Activated naive CD4-positive, alpha-beta T cell treated with anti-CD3 and anti-CD28 coated beads, Interleukin-2, amount 50 U/mL, for 24 hours (primary cell): Measurements from ENCODE around the gene SNX17.

Experiments
- H3K27ac Mint-ChIP-seq: one replicate; pipeline ENCODE4 v1.8.0; 2021; ENCODE audit warnings: mild to moderate bottlenecking, mixed read lengths
- H3K27me3 Mint-ChIP-seq: one replicate; pipeline ENCODE4 v1.8.0; 2021; ENCODE audit warnings: mixed read lengths
- H3K36me3 Mint-ChIP-seq: one replicate; pipeline ENCODE4 v1.8.0; 2021; ENCODE audit warnings: mixed read lengths
- H3K4me1 Mint-ChIP-seq: one replicate; pipeline ENCODE4 v1.8.0; 2021; ENCODE audit warnings: mixed read lengths
- H3K4me3 Mint-ChIP-seq: one replicate; pipeline ENCODE4 v1.8.0; 2021; ENCODE audit warnings: mild to moderate bottlenecking, mixed read lengths
- H3K9me3 Mint-ChIP-seq: one replicate; pipeline ENCODE4 v1.8.0; 2021; ENCODE audit warnings: mixed read lengths

The SNX17 gene

DNA sequence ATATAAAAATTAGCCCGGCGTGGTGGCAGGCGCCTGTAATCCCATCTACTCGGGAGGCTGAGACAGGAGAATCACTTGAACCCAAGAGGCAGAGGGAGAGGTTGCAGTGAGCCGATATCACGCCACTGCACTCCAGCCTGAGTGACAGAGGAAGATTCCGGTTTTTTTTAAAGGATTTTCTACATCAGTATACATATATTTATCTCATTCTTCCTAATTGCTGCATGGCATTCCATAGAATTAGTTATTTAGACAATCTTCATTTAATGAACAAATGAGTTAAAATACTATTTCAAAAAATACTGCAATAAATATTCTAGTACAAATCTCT lies 15.9 kb upstream of the SNX17 start:
- Mint-ChIP-seq H3K4me1 (peaks cover 67% of the 10 kb centered on the region), H3K4me3 (peak overlapping the region; percentile 38)

DNA sequence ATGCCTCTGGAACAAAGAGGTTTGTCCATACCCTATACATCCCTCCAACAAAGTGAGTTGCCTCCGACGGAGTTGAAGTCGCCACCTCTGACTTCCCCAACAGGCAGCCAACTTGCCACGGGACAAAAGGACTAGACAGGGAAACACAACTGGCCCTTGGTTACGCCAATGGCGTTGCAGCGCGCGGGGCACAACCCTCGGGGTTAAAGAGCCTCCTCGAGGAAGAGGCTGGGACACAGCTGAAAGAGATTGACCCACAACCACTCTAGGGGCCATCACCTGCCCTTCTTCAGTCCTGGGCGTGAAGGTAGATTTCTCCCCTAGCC lies 14.4 kb upstream of the SNX17 start:
- peak overlapping the region; percentile 99 for H3K27ac Mint-ChIP-seq
- H3K27me3 Mint-ChIP-seq = no peaks in the 10 kb centered on the region
- peak overlapping the region; percentile 98 for H3K4me3 Mint-ChIP-seq
- H3K4me1 Mint-ChIP-seq = peaks cover 60% of the 10 kb centered on the region
- H3K36me3 Mint-ChIP-seq = peaks cover 5% of the 10 kb centered on the region
- no peaks in the 10 kb centered on the region for H3K9me3 Mint-ChIP-seq

More for the DNA sequence above, 15.9 kb upstream of the SNX17 start:
- no peak overlapping the region for H3K27ac Mint-ChIP-seq
- H3K36me3 Mint-ChIP-seq = peaks cover 5% of the 10 kb centered on the region
- no peaks in the 10 kb centered on the region for H3K9me3 Mint-ChIP-seq
- H3K27me3 Mint-ChIP-seq = no peaks in the 10 kb centered on the region

DNA sequence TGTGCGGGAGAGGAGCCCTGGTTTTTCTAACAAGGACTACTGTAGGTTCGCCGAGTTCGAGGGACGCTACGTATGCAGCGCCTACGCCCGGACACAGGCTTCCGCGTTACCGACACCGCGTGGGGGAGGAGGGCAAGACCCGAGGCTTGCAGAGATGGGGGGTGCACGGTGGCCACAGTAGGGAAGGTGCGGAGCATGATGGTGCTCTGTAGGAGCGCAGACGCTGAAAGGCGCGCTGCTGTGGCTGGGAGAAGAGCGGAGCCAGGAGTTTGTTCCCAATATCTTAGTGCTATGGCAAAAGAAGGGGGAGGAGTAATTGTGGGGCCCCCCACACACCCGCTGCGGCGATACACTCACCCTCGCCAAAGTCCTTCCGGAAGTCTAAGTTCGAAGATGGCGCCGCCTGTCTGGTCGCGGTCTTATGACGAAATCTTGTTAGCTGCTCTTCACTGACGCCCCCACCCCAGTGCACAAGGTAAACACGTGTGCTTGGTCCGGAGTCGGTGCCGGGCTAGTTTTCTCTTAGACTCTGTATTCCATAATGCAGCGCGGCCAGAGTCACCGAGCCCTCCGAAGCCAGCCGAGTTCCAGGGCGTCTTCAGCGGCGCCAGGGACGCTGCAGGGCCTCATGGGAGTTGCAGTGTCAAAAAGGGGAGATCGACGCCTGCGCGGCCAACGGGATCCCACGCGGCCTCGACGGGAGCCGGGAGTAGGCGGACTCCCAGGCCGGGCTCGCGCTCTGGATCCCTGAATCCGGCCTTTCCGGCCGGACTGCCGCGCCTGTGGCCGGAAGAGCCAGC lies 13.8 kb upstream of the SNX17 start, which contains the start of gene GTF3C2:
Gene GTF3C2 (minus strand): TSS at position 383 of the 800 bp plus-strand sequence. CDS start 13,210 bp downstream, outside the sequence.
- peaks cover 5% of the 10 kb centered on the region for H3K36me3 Mint-ChIP-seq
- peaks cover 56% of the 10 kb centered on the region for H3K4me1 Mint-ChIP-seq
- peak within 1 kb of the TSS; percentile 98 for H3K4me3 Mint-ChIP-seq
- H3K9me3 Mint-ChIP-seq = no peaks in the 10 kb centered on the region
- no peaks in the 10 kb centered on the region for H3K27me3 Mint-ChIP-seq
- peak within 1 kb of the TSS; percentile 99 for H3K27ac Mint-ChIP-seq

DNA sequence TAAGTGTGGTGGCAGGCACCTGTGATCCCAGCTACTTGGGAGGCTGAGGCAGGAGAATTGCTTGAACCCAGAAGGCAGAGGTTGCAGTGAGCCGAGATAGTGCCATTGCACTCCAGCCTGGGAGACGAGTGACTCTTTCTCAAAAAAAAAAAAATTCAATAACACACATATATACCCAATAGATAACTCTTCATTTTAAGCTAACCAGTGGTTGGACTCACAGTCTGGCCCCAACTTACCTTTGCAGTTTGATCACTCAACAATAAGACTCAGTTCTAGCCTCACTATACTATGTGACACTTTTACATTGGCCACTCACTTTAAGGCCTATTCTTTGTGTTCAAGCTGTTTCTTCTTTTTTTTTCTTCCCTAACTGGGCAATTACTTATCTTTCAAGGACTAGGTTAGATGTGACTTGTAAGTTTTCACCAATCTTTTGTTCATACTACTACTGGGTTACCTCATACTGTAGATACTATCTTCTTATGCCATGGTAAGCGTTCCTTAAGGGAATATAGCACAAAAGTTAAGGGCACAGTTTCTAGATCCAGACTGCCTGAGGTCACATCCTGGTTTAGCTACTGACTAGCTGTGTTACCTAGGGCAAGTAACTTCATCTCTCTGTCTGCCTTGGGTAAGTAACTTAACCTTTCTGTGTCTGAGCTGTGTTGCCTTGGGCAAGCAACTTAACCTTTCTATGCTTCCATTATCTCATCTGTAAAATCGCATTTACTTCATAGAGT lies 7.6 kb upstream of the SNX17 start:
- H3K9me3 Mint-ChIP-seq = no peaks in the 10 kb centered on the region
- H3K27ac Mint-ChIP-seq = no peak overlapping the region
- H3K36me3 Mint-ChIP-seq = peaks cover 12% of the 10 kb centered on the region
- no peak overlapping the region for H3K4me3 Mint-ChIP-seq
- peaks cover 9% of the 10 kb centered on the region for H3K4me1 Mint-ChIP-seq
- H3K27me3 Mint-ChIP-seq = no peaks in the 10 kb centered on the region

DNA sequence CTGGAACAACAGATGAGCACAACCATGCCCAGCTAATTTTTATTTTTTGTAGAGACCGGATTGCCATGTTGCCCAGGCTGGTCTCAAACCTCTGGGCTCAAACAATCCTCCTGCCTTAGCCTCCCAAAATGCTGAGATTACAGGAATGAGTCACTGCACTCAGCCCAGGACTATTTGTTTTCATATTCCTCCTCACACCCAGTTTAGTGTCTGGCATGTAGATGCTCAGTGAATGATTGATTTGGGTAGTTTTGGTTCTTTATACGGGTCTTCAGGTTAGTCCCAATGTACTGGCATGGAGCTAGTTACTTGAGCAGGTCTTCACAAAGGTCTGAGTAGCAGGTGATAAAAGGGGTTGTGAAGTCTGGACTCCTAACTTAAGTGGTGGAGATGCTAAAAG lies 6.5 kb upstream of the SNX17 start:
- Mint-ChIP-seq H3K27me3 (no peaks in the 10 kb centered on the region), H3K4me1 (peaks cover 5% of the 10 kb centered on the region), H3K36me3 (peaks cover 10% of the 10 kb centered on the region), H3K27ac (no peak overlapping the region), H3K9me3 (no peaks in the 10 kb centered on the region), H3K4me3 (no peak overlapping the region)

DNA sequence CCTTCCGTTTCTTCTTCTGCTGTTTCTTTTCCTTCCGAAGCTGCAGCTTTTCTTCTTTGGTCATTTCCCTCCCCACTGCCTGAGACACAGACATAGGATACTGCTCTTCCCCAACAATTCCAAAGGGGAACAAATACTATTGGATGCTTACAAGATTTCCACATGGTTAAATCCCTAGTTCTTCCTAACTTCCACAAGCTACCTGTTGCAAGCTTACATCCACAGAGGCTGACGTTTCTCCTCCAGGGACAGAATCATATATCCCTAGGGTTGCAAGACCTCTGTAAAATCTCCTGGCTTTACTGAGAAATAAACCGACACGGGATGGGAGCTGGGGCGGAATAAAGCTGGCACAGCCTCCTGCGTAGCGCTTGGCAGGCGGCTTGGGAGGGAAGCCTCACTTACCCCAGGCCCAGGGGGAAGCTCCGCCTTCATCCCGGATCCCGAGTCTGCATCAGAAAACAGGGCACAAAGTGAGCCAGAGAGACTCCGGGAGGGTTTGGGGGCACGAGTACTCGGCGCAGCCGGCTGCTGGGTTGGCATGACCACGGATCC lies 868 bp upstream of the SNX17 start:
- peaks cover 35% of the 10 kb centered on the region for H3K4me1 Mint-ChIP-seq
- no peaks in the 10 kb centered on the region for H3K27me3 Mint-ChIP-seq
- peak overlapping the region; percentile 81 for H3K27ac Mint-ChIP-seq
- no peaks in the 10 kb centered on the region for H3K9me3 Mint-ChIP-seq
- peak overlapping the region; percentile 89 for H3K4me3 Mint-ChIP-seq
- peaks cover 25% of the 10 kb centered on the region for H3K36me3 Mint-ChIP-seq

DNA sequence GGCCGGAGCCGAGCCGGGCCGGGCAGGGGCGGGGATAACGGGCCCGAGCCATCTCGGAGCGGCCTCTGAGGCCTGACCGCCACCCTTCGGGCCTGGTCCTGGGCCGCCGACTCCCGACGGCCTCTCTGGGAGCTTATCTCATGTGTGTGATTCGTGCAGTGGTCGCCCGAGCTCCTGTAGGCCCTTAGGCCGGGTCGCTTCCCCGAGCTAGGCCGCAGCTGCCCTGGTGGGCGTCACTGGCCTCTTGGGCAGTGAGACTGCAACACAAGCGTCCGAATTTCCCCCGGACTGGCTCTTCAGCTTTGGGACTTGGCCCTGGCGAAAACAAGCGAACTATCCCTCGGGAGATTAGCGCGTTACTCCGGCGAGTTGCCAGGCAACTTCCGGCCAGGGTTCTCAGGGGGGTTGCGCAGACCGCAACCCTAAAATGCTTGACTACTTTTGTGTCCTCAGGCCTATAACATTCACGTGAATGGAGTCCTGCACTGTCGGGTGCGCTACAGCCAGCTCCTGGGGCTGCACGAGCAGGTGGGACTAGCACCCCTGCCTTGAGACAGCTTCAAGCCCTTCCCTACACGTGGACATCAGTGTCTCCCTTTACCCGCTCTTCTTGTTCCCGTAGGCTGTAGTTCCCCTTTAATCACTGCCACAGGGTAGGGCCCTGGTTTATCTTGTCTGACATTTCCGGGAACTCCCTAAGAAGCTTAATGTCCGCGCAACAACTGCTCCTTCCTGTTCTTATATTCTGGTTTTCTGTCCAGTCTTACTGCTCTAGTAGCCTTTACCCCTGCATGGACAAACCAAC lies 602 bp downstream of the SNX17 start:
- peak overlapping the region; percentile 98 for H3K27ac Mint-ChIP-seq
- H3K27me3 Mint-ChIP-seq = no peaks in the 10 kb centered on the region
- H3K4me1 Mint-ChIP-seq = peaks cover 41% of the 10 kb centered on the region
- H3K36me3 Mint-ChIP-seq = peaks cover 26% of the 10 kb centered on the region
- peak overlapping the region; percentile 89 for H3K4me3 Mint-ChIP-seq
- H3K9me3 Mint-ChIP-seq = no peaks in the 10 kb centered on the region

DNA sequence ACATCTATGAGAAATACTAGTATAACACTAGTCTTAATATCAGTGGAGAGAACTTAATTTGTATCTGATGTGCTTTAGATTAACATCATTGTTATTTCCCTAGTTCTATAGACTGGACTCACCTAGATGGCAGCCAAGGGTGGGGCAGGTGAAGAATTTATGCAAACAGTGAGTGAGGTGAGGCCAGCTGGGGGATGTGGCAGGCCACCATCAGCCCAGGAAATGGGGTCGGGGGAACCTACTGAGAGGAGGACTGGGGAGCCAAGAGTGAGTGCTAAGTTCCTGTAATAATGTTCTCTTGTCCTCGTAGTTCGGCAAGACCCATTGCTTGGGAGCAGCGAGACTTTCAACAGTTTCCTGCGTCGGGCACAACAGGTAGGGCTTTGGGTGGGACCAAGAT lies 2.5 kb downstream of the SNX17 start:
- Mint-ChIP-seq H3K27me3 (no peaks in the 10 kb centered on the region), H3K36me3 (peaks cover 21% of the 10 kb centered on the region), H3K4me1 (peaks cover 45% of the 10 kb centered on the region), H3K9me3 (no peaks in the 10 kb centered on the region), H3K27ac (peak overlapping the region; percentile 39), H3K4me3 (peak overlapping the region; percentile 11)

DNA sequence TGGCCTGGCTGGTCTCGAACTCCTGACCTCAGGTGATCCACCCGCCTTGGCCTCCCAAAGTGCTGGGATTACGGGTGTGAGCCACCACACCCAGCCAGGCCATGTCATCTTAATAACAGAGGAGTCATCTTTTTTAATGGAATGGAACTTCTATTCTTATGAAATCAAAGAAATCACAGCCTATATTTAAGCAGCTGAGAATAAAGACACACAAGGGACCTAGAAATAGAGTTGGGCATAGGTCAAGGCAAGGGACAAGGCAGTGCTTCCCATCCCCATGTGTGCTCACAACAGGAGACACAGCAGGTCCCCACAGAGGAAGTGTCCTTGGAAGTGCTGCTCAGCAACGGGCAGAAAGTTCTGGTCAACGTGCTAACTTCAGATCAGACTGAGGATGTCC lies 3.2 kb downstream of the SNX17 start:
- Mint-ChIP-seq H3K9me3 (no peaks in the 10 kb centered on the region), H3K27me3 (no peaks in the 10 kb centered on the region), H3K4me1 (peaks cover 43% of the 10 kb centered on the region), H3K36me3 (peaks cover 21% of the 10 kb centered on the region), H3K27ac (no peak overlapping the region), H3K4me3 (no peak overlapping the region)

DNA sequence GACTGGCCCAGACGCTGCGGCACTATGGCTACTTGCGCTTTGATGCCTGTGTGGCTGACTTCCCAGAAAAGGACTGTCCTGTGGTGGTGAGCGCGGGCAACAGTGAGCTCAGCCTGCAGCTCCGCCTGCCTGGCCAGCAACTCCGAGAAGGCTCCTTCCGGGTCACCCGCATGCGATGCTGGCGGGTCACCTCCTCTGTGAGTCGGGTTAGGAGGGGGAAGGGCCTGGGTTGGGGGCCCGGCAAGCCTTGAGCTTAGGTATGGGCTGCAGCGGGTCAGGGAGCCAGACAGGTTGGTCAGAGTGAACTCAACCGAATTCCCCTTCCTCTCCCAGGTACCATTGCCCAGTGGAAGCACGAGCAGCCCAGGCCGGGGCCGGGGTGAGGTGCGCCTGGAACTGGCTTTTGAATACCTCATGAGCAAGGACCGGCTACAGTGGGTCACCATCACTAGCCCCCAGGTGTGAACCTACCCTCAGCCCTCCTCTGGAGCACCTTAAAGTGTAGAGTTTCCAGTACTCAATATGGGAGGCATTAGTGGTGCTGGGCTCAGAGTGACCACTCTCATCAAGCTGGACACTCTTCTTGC lies 5.2 kb downstream of the SNX17 start:
- H3K4me3 Mint-ChIP-seq = no peak overlapping the region
- H3K9me3 Mint-ChIP-seq = no peaks in the 10 kb centered on the region

DNA sequence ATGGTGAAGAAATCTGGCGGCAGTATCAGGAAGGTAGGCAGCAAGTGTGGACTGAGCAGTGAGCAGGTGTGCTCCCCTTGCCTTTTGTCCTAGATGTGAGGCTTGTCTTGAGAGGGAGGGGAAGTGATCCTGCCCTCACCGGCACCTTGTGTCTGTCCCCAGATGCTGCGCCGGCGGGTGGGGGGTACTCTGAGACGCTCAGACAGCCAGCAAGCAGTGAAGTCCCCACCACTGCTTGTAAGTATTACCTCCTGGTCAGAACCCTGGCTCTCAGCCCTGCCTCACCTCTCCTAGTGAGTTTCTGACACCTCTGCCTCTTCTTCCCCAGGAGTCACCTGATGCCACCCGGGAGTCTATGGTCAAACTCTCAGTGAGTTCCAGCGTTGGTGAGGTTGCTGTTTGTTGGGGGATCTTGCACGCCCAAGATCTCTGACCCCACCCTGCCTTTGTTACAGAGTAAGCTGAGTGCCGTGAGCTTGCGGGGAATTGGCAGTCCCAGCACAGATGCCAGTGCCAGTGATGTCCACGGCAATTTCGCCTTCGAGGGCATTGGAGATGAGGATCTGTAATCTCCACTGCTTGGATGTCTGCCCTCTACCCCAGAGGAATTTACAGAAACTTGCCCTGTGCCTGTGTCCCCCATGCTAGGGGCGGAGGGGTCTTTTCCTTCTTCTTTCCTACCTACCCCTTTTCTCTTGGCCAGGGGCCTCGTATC lies 5.9 kb downstream of the SNX17 start:
- Mint-ChIP-seq H3K9me3 (no peaks in the 10 kb centered on the region), H3K27me3 (no peaks in the 10 kb centered on the region), H3K27ac (no peak overlapping the region), H3K36me3 (peaks cover 18% of the 10 kb centered on the region), H3K4me3 (no peak overlapping the region), H3K4me1 (peaks cover 51% of the 10 kb centered on the region)

More for the DNA sequence above, 5.2 kb downstream of the SNX17 start:
- Mint-ChIP-seq H3K27me3 (no peaks in the 10 kb centered on the region), H3K36me3 (peaks cover 19% of the 10 kb centered on the region), H3K4me1 (peaks cover 45% of the 10 kb centered on the region), H3K27ac (no peak overlapping the region)

DNA sequence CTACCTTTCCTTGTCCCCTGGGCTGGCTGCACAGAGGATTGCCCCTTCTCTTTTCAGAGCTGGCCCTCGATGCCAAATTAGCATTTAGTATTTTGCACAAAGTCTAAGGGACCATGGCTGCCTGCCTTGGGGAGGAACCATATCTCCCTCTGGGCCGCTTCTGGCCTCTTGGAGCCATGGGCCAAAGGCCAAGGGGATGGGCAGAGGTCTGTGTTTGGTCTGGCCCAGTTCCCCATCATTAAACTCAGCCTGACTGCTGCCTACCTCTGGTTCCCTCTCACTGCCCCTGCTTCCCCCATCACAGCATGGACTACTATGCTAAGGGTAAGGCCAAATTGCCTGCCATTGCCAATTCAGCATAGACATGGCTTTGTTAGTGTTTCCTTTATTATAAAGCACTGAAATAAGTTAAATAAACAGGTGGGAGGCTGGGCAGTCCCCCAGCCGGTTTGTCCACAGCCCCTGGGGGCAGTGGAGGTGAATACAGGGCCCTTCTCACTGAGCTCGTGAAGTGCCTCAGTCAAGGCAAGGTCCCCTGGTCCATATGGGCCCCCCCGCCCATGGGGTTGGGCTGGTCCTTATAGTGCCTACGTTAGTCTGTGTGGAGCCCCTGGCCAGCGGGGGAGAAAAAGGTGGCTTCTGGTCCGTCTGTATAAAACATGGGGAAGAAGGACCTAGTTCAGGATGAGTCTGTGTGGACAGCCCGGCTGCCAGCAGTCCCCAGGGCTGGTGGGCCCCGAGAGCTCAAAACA lies 6.6 kb downstream of the SNX17 start:
- Mint-ChIP-seq H3K4me1 (peaks cover 51% of the 10 kb centered on the region), H3K9me3 (no peaks in the 10 kb centered on the region), H3K27ac (no peak overlapping the region), H3K4me3 (no peak overlapping the region), H3K27me3 (no peaks in the 10 kb centered on the region), H3K36me3 (peaks cover 17% of the 10 kb centered on the region)

DNA sequence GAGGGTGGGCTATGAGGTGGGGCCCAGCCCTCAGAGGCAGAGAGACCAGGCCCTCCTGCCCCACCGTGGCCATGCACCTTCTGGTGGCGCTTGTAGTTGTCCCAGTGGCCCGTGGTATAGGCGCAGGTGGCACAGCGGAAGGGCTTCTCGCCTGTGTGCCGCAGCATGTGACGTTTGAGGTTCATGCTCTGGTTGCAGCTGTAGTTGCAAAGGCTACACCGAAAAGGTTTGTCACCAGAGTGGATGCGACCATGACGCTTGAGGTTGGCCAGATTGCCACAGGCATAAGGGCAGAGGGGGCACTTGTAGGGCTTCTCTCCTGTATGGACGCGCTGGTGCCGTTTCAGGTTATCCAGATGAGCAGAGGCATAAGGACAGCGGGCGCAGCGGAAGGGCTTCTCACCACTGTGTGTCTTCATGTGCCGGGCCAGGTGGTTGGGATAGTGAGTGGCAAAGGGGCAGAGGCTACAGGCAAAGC lies 7.2 kb downstream of the SNX17 start:
- no peaks in the 10 kb centered on the region for H3K9me3 Mint-ChIP-seq
- peaks cover 45% of the 10 kb centered on the region for H3K4me1 Mint-ChIP-seq
- no peak overlapping the region for H3K4me3 Mint-ChIP-seq
- no peak overlapping the region for H3K27ac Mint-ChIP-seq
- H3K27me3 Mint-ChIP-seq = no peaks in the 10 kb centered on the region
- H3K36me3 Mint-ChIP-seq = peaks cover 16% of the 10 kb centered on the region
